Kidney (tissue), 14 donors: ENCODE data around the gene FOXN3. TPM values are rescaled to one million over a fixed set of nuclear protein-coding genes. Genes with fewer than 3 reads are reported as not detected.

Source experiments
- DNase-seq, 5 donors: peaks; one replicate each; pipeline ENCODE4 v3.0.0-alpha.2; 2013 to 2020
- FAIRE-seq: peaks from 2 replicates; lab custom pipeline; 2012; peaks lifted over from hg19 to GRCh38; lab: Jason Lieb, UNC
- H3K27ac ChIP-seq, 2 donors: one replicate each; pipeline ENCODE4 v1.7.0; 2013; ENCODE audit warnings: low read depth in 2 of 2, low read length in 2 of 2, inconsistent platforms in 1 of 2
- H3K27me3 ChIP-seq: one replicate; pipeline ENCODE4 v1.7.1; 2013; ENCODE audit warnings: low read length, inconsistent platforms; ENCODE audit not compliant: control insufficient read depth, insufficient read depth
- H3K36me3 ChIP-seq, 3 donors: one replicate each; pipeline versions ENCODE4 v1.7.0 to v1.7.1; 2013; ENCODE audit warnings: low read length in 3 of 3, control low read depth in 1 of 3, inconsistent platforms in 1 of 3; ENCODE audit not compliant: insufficient read depth in 3 of 3, control insufficient read depth in 2 of 3
- H3K4me1 ChIP-seq, 3 donors: one replicate each; pipeline versions ENCODE4 v1.7.0 to v1.7.1; 2013; ENCODE audit warnings: low read length in 3 of 3, inconsistent platforms in 1 of 3, low read depth in 1 of 3; ENCODE audit not compliant: control insufficient read depth in 2 of 3, insufficient read depth in 2 of 3
- H3K4me3 ChIP-seq, 3 donors: one replicate each; pipeline versions ENCODE4 v1.7.0 to v1.8.1; 2013; ENCODE audit warnings: low read length in 3 of 3, control low read depth in 1 of 3, inconsistent platforms in 1 of 3
- H3K9ac ChIP-seq, 3 donors: one replicate each; pipeline versions ENCODE4 v1.7.0 to v1.7.1; 2013; ENCODE audit warnings: low read length in 3 of 3, control low read depth in 1 of 3, inconsistent platforms in 1 of 3
- H3K9me3 ChIP-seq, 3 donors: one replicate each; pipeline versions ENCODE4 v1.7.0 to v1.7.1; 2013; ENCODE audit warnings: low read length in 3 of 3, control low read depth in 1 of 3, inconsistent platforms in 1 of 3; ENCODE audit not compliant: control insufficient read depth in 2 of 3, insufficient read depth in 1 of 3
- CTCF ChIP-seq: IDR thresholded peaks from 3 replicates; pipeline ENCODE4 v1.5.1; 2012; ENCODE audit warnings: mild to moderate bottlenecking, moderate library complexity, borderline replicate concordance; ENCODE audit not compliant: insufficient read depth; ENCODE audit errors: extremely low read depth
- intact Hi-C: fragments of 100-400 bp; cut with DNase I; formaldehyde crosslinking; loops from one replicate; pipeline ENCODE4 v1.11.1; 2022
- polyA plus RNA-seq: library from polyadenylated mRNA; stranded (reverse); fragments of 350-450 nt; fragmentation: Illumina TruSeq; extraction: RNeasy Lipid Tissue Mini Kit (QIAGEN cat#74804); gene quantifications from one replicate; pipeline ENCODE4 v1.2.3, GENCODE V29; 2014; ENCODE audit warnings: low read depth, low replicate concordance; ENCODE audit not compliant: insufficient read depth
- total RNA-seq: library from RNA; stranded (reverse); fragmentation: NEBNext Ultra II Directional; extraction: Animal tissue kit (Norgen Biotek cat#: 25700); gene quantifications from one replicate; pipeline ENCODE4 v1.2.1, GENCODE V29; 2021
- donor health status: control.
- donor health status: control.
- donor health status: control.
- donor health status: control.
- donor health status: control.
- donor health status: DM: yes; HTN: yes; CAD: no.
- donor health status: Normal renal cell carcinoma (clear cell type).

Gene FOXN3
- total and polyA plus RNA-seq, 2 donors from 2014 or later: 6.4 to 50.1 TPM

GRCh38 chr14:89110110-89110509, 306.9 kb downstream of the FOXN3 start:
- FAIRE-seq: no peak

GRCh38 chr14:89108608-89109007, 308.4 kb downstream of the FOXN3 start:
- Histone ChIP-seq H3K9ac (no peak overlapping the region), H3K9me3 (no peaks in the 10 kb centered on the region), H3K27ac (no peak overlapping the region), H3K4me1 (no peaks in the 10 kb centered on the region), H3K27me3 (no peaks in the 10 kb centered on the region), H3K4me3 (no peak overlapping the region), H3K36me3 (no peaks in the 10 kb centered on the region)
- no peak for TF ChIP-seq CTCF
- DNase-seq (no peak), FAIRE-seq (no peak)
- intact Hi-C loops: no loop called here

More at GRCh38 chr14:89110110-89110509, 306.9 kb downstream of the FOXN3 start:
- no peaks in the 10 kb centered on the region for H3K27me3 ChIP-seq
- no peak for DNase-seq
- TF ChIP-seq CTCF: no peak
- H3K4me1 ChIP-seq: no peaks in the 10 kb centered on the region
- H3K36me3 ChIP-seq: no peaks in the 10 kb centered on the region
- H3K27ac ChIP-seq: no peak overlapping the region
- no peaks in the 10 kb centered on the region for H3K9me3 ChIP-seq
- H3K4me3 ChIP-seq: no peak overlapping the region
- intact Hi-C loops: no loop called here
- no peak overlapping the region for H3K9ac ChIP-seq

GRCh38 chr14:89107626-89108025, 309.4 kb downstream of the FOXN3 start:
- no peak overlapping the region for H3K4me3 ChIP-seq
- DNase-seq (no peak), FAIRE-seq (no peak)
- no peak overlapping the region for H3K27ac ChIP-seq
- intact Hi-C loops: no loop called here
- H3K4me1 ChIP-seq: no peaks in the 10 kb centered on the region
- no peaks in the 10 kb centered on the region for H3K27me3 ChIP-seq
- H3K9ac ChIP-seq: no peak overlapping the region
- H3K36me3 ChIP-seq: no peaks in the 10 kb centered on the region
- TF ChIP-seq CTCF: no peak
- H3K9me3 ChIP-seq: no peaks in the 10 kb centered on the region
